ENCODE data around the gene CCNB2.
"Not testable (repeated sequence)": the region's sequence is repeated elsewhere in the genome, so short reads cannot be mapped to it uniquely, and the experiment has no call there.

CCNB2 gene

GRCh38 chr15:59133929-59134427 is 29.0 kb downstream of the CCNB2 start:
- no peak for DNase-seq (ENCODE audit: low read depth)

DNA sequence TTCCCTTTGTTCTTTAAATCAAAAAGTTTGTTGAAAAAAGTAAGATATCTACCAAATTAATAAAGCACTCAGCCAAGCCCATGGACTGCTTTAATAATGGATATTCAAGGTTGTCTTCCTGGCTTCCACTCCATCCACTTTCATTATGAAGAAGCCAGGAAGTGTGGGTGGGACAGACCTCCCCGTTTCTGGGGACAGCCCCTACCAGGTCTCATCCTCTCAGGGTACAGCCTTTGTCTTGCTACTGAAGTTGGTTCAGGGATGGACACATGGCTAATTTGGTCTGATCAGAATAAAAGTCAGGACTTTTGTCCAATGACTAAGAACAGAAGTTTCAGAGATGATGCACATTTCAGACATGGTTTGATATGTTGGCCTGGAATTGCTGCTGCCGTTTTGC is 32.6 kb downstream of the CCNB2 start:
- no peak for DNase-seq (ENCODE audit: low read depth)

- peak; percentile 47 for DNase-seq (ENCODE audit: low read depth)
Measured at GRCh38 chr15:59138243-59138642, 33.3 kb downstream of the CCNB2 start.

DNA sequence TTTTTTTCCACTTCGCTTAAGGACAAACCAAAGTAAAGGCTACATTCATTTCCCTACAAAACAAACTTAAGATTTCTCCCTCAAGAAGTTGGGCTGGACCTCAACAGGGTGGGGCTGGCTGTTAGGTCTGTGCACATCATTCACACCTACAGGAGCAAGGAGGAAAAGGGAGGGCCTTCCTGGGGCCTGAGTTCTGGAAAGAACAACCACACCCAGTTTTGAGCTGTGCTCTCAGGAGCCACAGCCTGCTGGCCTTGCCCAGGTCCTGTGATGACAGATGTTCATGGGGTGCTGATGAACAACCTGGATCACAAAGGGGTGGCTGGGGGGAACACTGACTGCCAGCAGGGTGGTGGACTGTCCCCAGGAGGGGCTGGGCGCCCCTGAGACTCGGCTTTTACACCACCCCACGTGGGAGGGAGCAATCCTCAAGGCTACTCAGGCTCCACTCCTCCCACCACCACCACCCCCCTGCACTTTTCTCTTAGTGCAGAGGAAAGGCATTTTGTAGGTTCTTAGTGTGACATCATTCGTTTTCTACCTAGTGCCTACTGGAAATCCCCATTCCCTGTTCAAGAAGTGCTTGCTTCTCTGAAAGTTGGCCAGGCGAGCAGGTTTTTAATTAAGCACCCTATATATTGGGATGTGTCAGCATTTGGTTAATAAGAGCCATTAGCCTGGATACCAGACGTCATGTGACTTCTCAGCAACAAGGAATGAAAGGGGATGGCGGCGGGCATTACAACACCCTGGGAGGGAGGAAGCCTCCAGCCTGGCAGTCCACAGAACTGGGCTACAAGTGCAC is 35.7 kb downstream of the CCNB2 start:
- DNase-seq (ENCODE audit: low read depth), result no peak

DNA sequence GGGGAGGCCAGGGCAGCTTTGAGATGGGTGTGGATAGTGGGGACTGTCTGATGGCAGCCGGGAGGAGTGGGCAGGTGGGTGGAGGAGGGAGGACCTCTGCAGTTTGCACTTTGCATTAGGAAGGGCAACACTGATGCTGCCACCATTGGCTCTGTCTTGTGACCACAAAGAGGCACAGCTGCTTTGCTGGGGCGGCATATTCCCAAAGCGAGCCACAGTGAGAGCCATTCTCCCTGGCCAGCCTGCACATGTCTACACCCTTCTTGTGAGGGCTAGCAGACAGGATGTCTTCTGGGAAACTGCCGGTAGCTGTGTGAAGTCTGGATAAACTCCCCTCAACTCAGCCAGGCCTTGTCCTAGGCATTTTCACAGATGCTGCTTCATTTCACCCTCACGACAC is 38.3 kb downstream of the CCNB2 start:
- DNase-seq (ENCODE audit: low read depth), result no peak

DNA sequence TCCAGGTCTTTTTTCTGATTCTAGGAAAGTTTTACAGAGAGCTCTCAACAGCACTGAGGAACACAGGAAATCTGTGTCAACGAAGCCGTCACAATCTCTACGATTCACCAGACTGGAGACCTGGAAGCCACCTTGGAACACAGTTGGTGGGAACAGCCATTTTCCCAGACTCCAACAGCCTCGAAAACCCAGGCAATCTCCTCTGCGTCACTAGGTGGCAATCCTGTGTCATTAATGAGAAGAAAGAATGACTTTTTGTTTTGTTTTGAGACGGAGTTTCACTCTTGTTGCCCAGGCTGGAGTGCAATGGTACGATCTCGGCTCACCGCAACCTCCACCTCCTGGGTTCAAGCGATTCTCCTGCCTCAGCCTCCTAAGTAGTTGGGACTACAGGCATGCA is 39.6 kb downstream of the CCNB2 start:
- peak; percentile 26 for DNase-seq (ENCODE audit: low read depth)

DNA sequence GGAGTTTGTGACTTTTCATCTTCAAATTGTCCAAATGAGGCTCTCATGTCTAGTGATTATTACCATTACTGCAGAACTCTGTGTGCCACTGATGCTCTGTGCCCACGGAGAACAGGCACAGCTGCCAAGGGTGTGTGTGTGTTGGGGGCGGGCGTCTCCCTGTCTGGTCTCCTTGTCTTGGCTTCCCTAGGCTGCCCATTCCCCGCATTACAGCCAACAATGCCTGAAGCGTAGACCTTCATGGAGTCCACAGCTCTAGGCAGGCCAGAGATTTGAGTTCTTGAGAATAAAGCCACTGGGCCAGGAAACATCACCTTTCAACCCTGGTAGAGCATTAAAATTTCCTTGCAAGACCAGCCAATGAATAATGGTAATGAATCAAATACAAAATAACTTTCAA is 42.7 kb downstream of the CCNB2 start:
- DNase-seq (ENCODE audit: low read depth), result no peak

DNA sequence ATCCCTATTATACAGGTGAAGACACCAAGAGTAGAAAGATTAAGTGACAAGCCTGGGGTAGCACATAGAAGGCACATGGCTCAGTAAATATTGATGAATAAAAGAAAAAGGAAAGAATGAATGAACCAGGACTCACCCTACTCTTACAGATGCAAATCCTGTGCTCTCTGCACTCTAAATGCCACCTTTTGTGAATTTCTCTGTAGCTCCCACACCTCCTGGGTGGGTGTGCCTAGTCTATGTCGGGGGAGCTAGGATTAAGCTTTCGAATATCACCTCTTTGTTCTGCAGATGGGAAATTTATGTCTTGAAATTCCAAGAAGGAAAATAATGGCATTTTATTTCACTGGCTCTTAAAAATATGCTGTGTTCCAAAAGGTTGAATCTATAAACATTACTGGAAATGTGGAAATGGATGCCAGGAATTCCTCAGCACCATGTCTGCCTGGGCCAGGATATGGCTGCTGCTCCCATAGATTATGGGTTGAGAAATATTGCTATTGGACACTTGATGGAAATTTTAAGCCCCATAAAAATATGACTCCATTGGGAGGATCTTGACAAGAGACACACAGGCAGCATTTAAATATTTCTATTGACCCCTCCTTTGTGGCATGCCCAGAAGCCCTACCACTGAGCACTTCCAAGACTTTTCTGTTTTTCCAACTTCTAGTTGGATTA is 43.3 kb downstream of the CCNB2 start:
- DNase-seq (ENCODE audit: low read depth), result peak; percentile 87

- DNase-seq (ENCODE audit: low read depth), result no peak
Measured at GRCh38 chr15:59150185-59150584, 45.2 kb downstream of the CCNB2 start.

GRCh38 chr15:59152694-59153450 is 47.9 kb downstream of the CCNB2 start:
- DNase-seq (ENCODE audit: low read depth), result no peak

GRCh38 chr15:59153466-59153865 is 48.5 kb downstream of the CCNB2 start:
- no peak for DNase-seq (ENCODE audit: low read depth)

DNA sequence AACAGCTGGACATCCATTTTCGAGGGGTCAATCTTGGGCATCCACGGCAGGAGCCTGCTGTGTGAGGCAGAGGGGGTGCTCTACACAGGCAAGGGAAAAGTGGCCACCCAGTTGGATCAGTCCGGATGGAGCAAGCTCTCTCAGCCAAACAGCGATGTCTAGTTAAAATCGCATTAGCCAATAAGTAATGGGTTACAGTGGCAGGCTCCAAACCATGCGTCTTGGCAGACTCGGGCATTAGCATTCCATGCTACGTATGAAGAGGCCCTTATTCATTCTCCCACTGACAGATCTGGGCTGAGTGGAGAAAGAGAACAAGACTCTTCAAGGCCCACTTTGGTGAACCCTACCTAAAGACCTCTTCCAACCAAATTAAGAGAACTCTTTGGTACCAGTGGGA is 49.3 kb downstream of the CCNB2 start:
- DNase-seq (ENCODE audit: low read depth), result no peak

DNA sequence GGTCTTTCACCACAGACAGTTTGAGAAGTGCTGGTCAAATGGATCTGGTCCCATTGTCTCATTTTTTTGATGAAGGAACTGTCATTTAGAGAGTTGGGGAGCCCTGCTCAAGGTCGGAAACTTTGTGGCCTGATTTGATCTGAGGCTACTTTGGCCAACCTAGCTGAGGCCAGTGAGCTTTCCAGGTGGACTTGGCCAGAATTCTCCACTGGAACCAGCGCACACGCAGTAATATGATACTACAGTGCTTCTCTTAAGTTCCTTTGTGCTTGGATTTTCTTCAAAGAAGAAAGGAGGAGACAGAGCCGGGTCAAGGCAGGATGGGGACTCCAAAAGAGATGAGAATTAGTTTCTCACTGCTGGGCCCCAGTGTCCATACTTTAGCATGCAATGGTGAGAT is 50.5 kb downstream of the CCNB2 start:
- DNase-seq (ENCODE audit: low read depth), result no peak

DNA sequence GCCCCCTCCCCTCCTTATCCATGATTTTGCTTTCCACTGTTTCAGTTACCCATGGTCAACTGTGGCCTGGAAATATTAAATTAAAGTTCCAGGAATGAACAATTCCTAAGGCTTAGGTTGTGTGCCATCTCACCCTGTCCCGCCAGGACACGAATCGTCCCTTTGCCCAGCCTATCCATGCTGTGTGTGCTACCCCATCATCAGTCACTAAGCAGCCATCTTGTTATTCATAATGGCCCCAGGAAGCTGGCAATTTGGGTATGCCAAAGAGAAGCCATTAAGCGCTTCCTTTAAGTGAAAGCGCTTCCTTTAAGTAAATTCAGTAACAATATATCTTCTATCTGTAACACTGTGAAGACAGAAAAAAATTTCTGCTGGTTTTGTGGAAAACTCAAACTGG is 52.5 kb downstream of the CCNB2 start:
- DNase-seq (ENCODE audit: low read depth), result no peak

GRCh38 chr15:59157840-59158700 is 53.1 kb downstream of the CCNB2 start:
- DNase-seq (ENCODE audit: low read depth), result no peak

DNA sequence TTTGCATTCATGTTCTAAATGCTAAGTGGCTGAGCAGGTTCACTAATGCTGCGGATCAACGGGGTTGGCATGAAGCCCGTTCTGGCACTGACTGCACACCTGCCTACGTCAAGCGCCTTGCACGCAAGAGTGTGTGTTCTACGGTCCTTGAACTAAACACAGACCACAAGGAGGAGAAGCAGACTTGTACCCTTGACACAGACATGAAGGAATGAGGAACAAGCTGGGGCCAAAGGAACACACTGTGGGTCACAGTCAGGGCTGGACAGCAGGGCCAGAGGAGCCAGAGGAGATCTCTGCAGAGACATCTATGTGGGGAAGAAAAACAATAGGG is 53.7 kb downstream of the CCNB2 start:
- no peak for DNase-seq (ENCODE audit: low read depth)

GRCh38 chr15:59159210-59159609 is 54.3 kb downstream of the CCNB2 start:
- no peak for DNase-seq (ENCODE audit: low read depth)

DNA sequence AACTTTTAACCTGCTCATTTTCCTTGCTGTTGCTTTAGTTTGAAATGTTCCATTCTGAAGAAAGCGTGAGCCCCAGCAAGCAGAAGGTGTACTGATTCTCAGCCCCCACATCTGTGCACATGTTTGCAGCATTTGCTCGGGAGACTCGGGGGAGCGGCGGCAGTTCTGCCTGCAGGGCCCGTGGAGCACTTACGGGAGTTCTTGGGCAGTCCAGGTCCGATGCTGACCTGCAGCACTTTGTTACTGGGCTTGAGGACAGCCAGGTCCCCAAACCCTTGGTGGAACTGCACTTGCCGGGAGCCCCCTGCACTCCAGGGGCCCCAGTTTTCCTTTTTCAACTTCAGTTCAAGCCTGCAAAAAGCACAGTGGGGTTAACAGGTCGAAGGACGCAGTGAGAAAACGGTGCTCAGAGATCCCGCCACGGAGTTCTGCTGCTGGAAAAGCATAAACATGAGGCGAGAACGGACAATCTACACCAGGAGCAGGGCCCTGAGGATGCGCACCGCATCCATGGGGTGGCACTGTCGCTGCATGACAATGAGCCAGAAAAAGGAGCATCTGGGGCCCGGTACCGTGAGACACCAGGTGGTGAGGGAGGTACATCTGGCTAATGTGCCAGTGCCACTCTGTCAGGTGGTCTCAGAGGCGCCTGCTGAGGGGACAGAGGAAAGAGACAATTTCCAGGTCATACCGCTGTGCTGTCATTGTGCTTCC is 56.1 kb downstream of the CCNB2 start:
- DNase-seq (ENCODE audit: low read depth), result no peak

GRCh38 chr15:59162080-59162479 is 57.1 kb downstream of the CCNB2 start:
- DNase-seq (ENCODE audit: low read depth), result not testable (repeated sequence)

DNA sequence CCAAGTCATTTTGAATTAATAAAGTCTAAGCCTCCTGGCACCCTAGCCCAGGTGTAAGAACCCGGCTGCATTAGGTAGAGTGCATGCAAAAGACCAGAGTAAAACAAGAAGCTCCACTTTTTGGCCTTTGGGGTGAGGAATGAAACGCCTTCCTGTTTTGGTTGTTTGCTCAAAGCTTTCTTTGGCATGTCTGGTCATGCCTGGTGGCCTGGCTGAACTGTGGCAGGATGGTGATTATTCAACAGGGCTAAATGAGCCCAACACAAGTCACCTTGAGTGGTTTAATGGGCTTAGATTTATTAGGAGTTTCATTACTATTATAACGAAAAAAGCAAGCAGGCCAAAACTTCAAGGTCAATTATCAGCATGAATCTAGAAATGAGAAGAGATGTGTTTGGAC is 60.8 kb downstream of the CCNB2 start:
- peak; percentile 41 for DNase-seq (ENCODE audit: low read depth)

GRCh38 chr15:59166166-59166565 is 61.2 kb downstream of the CCNB2 start:
- no peak for DNase-seq (ENCODE audit: low read depth)

Data from EH (cell line).